A673 (cell line): ENCODE results near the gene CCDC169.

Experiments
- CTCF ChIP-seq: fragments of 300-800, 200-600 bp; sonication (generic); conservative IDR thresholded peaks from 2 replicates; pipeline ENCODE4 v1.5.1; 2017; ENCODE audit warnings: low read depth, mild to moderate bottlenecking, antibody characterized with exemption, low read length, moderate library complexity, mixed read lengths
- EZH2 ChIP-seq: fragments of 200-600 bp; sonication (generic); IDR thresholded peaks from 2 replicates; pipeline ENCODE4 v1.6.1; 2017; ENCODE audit warnings: borderline replicate concordance, low read depth, mild to moderate bottlenecking, mixed read lengths, antibody characterized with exemption, low read length; ENCODE audit not compliant: poor library complexity, severe bottlenecking

GRCh38 chr13:36261011-36261410 is 36.6 kb downstream of the CCDC169 start:
- TF ChIP-seq CTCF = no peak
- TF ChIP-seq EZH2 = no peak
